Measurements from ENCODE around the gene CFAP65. TPM values are rescaled to one million over a fixed set of nuclear protein-coding genes. Genes with fewer than 3 reads are reported as not detected.

CFAP65 gene
- total RNA-seq, 1 donor from 2014 or later: 7.6 TPM

DNA sequence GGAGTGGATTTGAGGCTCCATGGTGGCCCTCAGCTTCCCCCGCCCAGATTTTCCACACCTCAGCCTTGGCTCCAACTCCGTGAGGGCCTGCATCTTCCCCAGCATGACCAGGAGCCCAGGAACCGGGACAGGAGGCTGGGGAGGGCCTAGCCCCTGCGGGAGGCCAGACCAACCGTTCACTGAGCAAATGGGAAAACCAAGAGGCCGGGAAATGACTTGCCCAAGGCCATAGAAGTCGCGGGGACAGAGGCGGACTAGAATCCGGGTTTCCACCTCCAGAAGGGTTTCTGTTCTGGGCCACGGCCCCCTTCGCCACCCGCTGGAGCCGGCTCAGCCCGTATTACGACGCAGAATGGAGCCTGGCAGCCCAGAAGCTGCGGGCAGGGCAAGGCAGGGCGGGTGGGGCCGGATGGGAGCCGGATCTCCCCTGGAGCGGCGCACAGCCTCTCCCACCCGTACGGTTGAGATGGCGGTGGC is 40.2 kb downstream of the CFAP65 start:
- ATAC-seq (peak; percentile 1 to 18), DNase-seq (no peak)
- H3K36me3 ChIP-seq: no peaks in the 10 kb centered on the region
- H3K4me3 ChIP-seq: peak overlapping the region; percentile 45
- peak overlapping the region; percentile 83 for H3K27ac ChIP-seq
- intact Hi-C loops (cut with DNase I): no loop called here
- TF ChIP-seq, protein P1, sequence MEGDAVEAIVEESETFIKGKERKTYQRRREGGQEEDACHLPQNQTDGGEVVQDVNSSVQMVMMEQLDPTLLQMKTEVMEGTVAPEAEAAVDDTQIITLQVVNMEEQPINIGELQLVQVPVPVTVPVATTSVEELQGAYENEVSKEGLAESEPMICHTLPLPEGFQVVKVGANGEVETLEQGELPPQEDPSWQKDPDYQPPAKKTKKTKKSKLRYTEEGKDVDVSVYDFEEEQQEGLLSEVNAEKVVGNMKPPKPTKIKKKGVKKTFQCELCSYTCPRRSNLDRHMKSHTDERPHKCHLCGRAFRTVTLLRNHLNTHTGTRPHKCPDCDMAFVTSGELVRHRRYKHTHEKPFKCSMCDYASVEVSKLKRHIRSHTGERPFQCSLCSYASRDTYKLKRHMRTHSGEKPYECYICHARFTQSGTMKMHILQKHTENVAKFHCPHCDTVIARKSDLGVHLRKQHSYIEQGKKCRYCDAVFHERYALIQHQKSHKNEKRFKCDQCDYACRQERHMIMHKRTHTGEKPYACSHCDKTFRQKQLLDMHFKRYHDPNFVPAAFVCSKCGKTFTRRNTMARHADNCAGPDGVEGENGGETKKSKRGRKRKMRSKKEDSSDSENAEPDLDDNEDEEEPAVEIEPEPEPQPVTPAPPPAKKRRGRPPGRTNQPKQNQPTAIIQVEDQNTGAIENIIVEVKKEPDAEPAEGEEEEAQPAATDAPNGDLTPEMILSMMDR (IDR thresholded peaks at IDR 0.05): no peak
- H3K4me1 ChIP-seq: peaks cover 27% of the 10 kb centered on the region
- peaks cover 90% of the 10 kb centered on the region for H3K27me3 ChIP-seq (ENCODE audit: low read depth)
- H3K9me3 ChIP-seq: no peaks in the 10 kb centered on the region

DNA sequence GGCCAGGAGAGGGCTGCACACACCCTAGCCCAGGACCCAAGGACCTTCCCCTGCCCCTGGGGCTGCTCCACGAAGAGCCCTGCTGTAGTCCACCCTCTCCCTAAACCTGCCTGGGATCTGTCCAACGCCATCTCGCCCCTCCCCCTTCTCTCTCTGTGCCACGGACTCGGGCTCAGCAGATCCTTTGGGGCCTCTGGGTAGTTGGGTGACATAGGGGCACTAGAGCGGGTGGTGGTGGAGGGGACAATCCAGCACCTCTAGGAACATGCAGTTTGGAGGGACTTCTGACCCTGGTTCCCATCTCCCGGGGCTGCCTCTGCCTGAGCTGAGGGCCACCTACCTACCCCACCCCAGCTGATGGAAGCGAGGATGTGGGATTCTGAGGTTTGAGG is 40.8 kb downstream of the CFAP65 start:
- TF ChIP-seq, protein P1 (IDR thresholded peaks at IDR 0.05): no peak
- DNase-seq (no peak), ATAC-seq (no peak)
- H3K9me3 ChIP-seq: no peaks in the 10 kb centered on the region
- peaks cover 90% of the 10 kb centered on the region for H3K27me3 ChIP-seq (ENCODE audit: low read depth)
- no peaks in the 10 kb centered on the region for H3K36me3 ChIP-seq
- peak overlapping the region; percentile 83 for H3K27ac ChIP-seq
- intact Hi-C loops (cut with DNase I): no loop called here
- H3K4me3 ChIP-seq: peak overlapping the region; percentile 45
- peaks cover 33% of the 10 kb centered on the region for H3K4me1 ChIP-seq

DNA sequence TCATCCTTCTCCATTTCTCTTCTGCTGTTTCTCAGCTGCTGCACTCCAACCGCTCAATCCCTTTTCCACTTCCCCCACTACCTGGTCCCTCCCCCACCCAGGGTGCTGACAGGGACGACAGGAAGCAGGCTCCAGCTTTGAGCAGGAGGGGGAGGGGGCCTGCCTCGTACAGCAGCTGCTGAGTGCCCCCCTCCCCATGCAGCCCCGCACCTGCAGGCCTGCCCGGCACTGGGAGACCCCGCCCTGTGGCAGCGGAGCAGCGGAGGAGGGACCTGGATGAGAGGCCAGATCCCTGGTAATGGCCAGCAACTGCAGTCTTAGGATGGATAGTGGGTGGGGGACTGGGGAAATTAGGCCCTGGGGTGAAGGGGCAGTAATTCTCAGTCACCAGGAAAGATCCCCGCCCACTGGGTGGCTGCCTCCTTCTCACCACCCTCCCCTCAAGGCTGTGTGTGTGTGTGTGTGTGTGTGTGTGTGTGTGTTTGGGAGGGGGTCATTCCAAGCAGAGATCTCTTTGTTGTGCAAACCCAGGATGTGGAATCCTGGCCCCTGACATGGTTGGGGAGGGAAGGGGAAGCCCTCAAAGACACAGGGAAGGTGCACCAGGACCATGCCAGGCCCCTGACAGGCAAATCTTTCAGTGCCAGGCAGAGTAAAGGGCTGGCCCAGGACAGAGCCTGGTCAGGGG is 41.3 kb downstream of the CFAP65 start:
- Histone ChIP-seq H3K27ac (no peak overlapping the region), H3K9me3 (no peaks in the 10 kb centered on the region), H3K27me3 (ENCODE audit: low read depth) (peaks cover 90% of the 10 kb centered on the region), H3K4me1 (peaks cover 33% of the 10 kb centered on the region), H3K4me3 (no peak overlapping the region), H3K36me3 (no peaks in the 10 kb centered on the region)
- intact Hi-C loops (cut with DNase I): no loop called here
- no peak for DNase-seq
- TF ChIP-seq, protein P1 (IDR thresholded peaks at IDR 0.05): no peak
- ATAC-seq: no peak

DNA sequence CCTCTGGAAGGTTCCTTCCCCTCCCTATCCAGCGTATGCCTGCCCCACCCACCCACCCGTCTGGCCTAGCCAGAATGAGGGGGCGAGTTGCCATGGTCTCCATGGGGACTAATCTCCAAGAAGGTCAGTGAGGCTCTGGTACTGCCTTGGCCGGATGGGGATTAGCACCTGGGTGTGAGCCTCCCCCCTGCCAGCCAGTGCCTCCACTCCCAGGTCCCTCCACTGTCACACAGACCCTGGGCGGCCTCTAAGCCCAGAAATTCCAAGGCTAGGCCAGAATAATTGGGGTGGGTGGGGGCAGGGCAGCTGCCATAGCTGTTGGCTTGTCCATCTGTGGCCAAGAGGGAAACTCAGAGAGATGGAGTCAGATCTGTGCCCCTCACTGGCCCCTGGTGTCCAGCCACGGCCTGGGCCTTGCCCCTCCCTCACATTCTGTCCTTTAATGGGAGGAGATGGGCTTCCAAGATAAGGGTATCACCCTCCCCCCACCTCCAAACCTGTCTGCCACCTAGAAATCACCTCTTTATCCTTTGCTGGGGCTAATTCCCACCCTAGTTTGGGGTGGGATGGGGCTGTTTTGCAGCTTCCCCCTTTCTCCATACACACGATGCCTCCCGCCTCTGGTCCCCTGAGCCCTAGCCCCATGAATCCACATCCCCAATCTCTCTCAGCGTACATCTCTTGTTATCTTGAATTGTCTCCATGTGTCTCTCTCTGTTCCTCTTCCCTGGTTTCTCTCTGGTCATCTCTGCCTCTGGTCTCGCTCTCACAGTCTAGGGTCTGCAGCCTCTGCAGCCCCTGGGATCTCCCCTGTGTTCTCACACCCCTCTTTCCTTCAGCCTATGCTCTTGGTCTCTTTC is 42.1 kb downstream of the CFAP65 start:
- intact Hi-C loops (cut with DNase I): no loop called here
- no peaks in the 10 kb centered on the region for H3K9me3 ChIP-seq
- DNase-seq (no peak), ATAC-seq (no peak)
- H3K27me3 ChIP-seq (ENCODE audit: low read depth): peaks cover 90% of the 10 kb centered on the region
- no peak overlapping the region for H3K27ac ChIP-seq
- TF ChIP-seq, protein P1 (IDR thresholded peaks at IDR 0.05): no peak
- H3K4me3 ChIP-seq: no peak overlapping the region
- peaks cover 34% of the 10 kb centered on the region for H3K4me1 ChIP-seq
- H3K36me3 ChIP-seq: no peaks in the 10 kb centered on the region

DNA sequence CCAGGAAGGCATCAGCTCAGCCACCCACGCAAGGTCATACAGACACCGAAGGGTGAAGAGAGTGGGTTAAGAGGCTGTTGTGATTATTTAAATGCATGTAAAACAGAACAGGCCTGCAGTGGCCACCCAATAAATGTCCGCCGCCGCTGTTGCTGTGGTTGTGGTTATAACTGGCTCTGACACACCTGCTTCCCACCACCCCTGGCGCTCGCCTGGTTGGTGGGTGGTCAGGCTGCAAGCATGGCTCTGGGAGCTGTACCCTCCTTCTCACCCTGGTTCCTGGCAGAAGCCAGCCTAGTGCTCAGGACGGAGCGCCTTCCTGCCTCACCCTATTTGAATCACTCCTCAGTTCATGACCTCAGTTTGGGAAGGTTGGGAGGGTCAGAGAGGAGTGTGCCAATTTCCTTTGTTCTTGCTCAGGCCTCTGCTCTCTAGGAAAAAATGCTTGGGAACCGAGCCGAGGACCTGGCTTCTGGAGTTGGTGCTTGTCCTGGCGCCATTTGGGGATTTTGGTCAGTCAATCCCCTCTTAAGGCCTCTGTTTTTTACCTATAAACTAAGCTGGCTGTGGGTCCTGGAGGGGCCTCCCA is 42.8 kb downstream of the CFAP65 start:
- H3K4me3 ChIP-seq: no peak overlapping the region
- ATAC-seq (no peak), DNase-seq (no peak)
- H3K4me1 ChIP-seq: peaks cover 41% of the 10 kb centered on the region
- no peak overlapping the region for H3K27ac ChIP-seq
- TF ChIP-seq, protein P1 (IDR thresholded peaks at IDR 0.05): no peak
- H3K9me3 ChIP-seq: no peaks in the 10 kb centered on the region
- intact Hi-C loops (cut with DNase I): no loop called here
- H3K27me3 ChIP-seq (ENCODE audit: low read depth): peaks cover 90% of the 10 kb centered on the region
- H3K36me3 ChIP-seq: no peaks in the 10 kb centered on the region

Measured in lower lobe of right lung (tissue), 2 donors.